ENCODE data around the gene ZIC5.

ZIC5 gene

DNA sequence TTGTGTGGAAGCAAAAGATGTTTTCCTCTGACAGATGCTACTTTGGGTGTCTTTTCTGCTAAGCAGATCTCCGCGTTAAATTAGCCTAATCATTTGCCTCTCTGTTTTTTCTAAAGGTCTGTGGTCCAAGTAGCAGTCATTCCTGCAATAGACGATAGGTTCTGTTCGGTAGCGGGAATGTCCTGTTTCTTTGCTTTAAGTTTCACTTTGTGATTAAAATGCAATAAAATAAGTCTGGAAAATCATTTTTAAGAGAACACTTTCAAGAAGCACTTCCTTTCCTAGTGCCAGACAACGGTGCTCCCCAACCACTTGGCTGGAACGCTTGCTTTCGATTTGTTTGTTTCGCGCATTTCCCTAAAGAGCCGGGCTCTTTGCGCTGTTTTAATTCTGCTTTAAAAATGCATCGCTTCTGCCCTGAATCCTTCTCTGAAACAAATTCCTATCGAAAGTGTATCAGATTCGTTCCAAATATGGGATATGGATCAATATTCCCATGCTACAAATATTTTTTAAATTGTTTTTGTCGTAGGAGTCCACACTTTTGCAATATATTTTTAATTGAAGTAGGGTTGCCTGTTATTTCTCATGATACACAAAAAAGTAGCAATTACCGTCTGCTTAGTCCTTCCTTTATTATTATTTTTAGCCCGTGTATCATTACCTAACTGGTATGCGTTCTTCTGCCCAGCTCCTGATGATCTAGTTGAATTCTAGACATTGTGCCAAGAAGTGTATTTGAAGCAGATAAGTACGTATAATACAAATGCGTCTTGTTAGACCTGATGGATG is 24.2 kb upstream of the ZIC5 start:
- Histone ChIP-seq H3K36me3 (ENCODE audit: insufficient read depth, insufficient read length, low read length) (no peaks in the 10 kb centered on the region), H3K27me3 (ENCODE audit: insufficient read depth, insufficient read length) (peaks cover 70% of the 10 kb centered on the region), H3K4me3 (ENCODE audit: insufficient read length, low read depth) (no peak overlapping the region), H3K9me3 (ENCODE audit: insufficient read depth, low read length) (no peaks in the 10 kb centered on the region), H3K4me1 (ENCODE audit: insufficient read depth, insufficient read length) (peaks cover under 1% of the 10 kb centered on the region), H3K9ac (ENCODE audit: insufficient read length, low read depth) (no peak overlapping the region)
- DNase-seq (ENCODE audit: low read depth, low spot score), result no peak
- TF ChIP-seq SUZ12 (IDR thresholded peaks at IDR 0.05; ENCODE audit: extremely low read depth, insufficient read depth, insufficient read length), result no peak
- no peak for TF ChIP-seq YY1 (IDR thresholded peaks at IDR 0.05; ENCODE audit: insufficient read depth, insufficient read length)
- TF ChIP-seq ZNF274 (IDR thresholded peaks at IDR 0.05; ENCODE audit: low read depth, low read length), result no peak

DNA sequence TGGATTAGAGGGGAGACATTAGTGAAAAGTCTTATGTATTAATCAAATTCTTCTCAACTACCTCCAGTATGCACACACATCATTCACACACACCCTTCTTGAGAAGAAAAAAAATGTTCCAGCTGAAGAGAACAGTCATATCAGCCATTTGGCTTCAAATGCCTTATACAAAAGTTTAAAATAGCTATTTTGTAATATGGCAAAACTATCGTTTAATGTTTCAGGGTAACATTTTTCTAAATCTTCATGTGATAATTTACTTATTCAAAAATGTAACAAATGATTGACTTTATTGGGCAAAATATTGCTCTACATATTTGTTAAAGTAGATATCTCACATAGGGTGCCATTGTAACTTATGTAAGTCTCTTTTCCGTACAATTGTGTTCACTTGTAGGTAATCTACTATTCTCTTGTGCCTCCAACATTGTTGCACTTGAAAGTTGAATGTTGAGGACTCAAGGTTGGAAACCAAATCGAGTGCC is 23.6 kb upstream of the ZIC5 start:
- no peak for DNase-seq (ENCODE audit: low read depth, low spot score)
- no peak overlapping the region for H3K4me3 ChIP-seq (ENCODE audit: insufficient read length, low read depth)
- no peaks in the 10 kb centered on the region for H3K9me3 ChIP-seq (ENCODE audit: insufficient read depth, low read length)
- H3K36me3 ChIP-seq (ENCODE audit: insufficient read depth, insufficient read length, low read length), result no peaks in the 10 kb centered on the region
- no peak for TF ChIP-seq ZNF274 (IDR thresholded peaks at IDR 0.05; ENCODE audit: low read depth, low read length)
- no peak for TF ChIP-seq SUZ12 (IDR thresholded peaks at IDR 0.05; ENCODE audit: extremely low read depth, insufficient read depth, insufficient read length)
- TF ChIP-seq YY1 (IDR thresholded peaks at IDR 0.05; ENCODE audit: insufficient read depth, insufficient read length), result no peak
- peaks cover 76% of the 10 kb centered on the region for H3K27me3 ChIP-seq (ENCODE audit: insufficient read depth, insufficient read length)
- no peak overlapping the region for H3K9ac ChIP-seq (ENCODE audit: insufficient read length, low read depth)
- H3K4me1 ChIP-seq (ENCODE audit: insufficient read depth, insufficient read length), result peaks cover 3% of the 10 kb centered on the region

DNA sequence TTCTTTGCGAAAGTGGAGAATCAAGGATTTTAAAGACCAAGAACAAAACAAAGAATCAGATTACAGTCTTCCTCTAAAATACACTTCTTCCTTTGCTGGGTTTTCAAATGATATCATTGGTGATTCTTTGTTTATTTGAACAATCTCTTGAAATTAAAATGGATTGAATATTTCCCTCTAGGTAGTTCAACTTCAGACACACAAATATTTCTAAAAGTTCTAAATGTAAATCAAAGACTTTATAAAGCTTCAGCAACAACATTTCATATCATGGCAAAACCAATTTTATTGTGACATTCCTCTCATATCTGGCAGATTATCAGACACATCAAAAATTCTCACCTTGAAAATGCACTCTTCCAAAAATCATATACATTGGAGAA is 23.1 kb upstream of the ZIC5 start:
- Histone ChIP-seq H3K36me3 (ENCODE audit: insufficient read depth, insufficient read length, low read length) (no peaks in the 10 kb centered on the region), H3K4me3 (ENCODE audit: insufficient read length, low read depth) (no peak overlapping the region), H3K9me3 (ENCODE audit: insufficient read depth, low read length) (no peaks in the 10 kb centered on the region), H3K9ac (ENCODE audit: insufficient read length, low read depth) (no peak overlapping the region), H3K4me1 (ENCODE audit: insufficient read depth, insufficient read length) (peaks cover 6% of the 10 kb centered on the region), H3K27me3 (ENCODE audit: insufficient read depth, insufficient read length) (peaks cover 81% of the 10 kb centered on the region)
- no peak for TF ChIP-seq ZNF274 (IDR thresholded peaks at IDR 0.05; ENCODE audit: low read depth, low read length)
- no peak for TF ChIP-seq SUZ12 (IDR thresholded peaks at IDR 0.05; ENCODE audit: extremely low read depth, insufficient read depth, insufficient read length)
- TF ChIP-seq YY1 (IDR thresholded peaks at IDR 0.05; ENCODE audit: insufficient read depth, insufficient read length), result no peak
- no peak for DNase-seq (ENCODE audit: low read depth, low spot score)

DNA sequence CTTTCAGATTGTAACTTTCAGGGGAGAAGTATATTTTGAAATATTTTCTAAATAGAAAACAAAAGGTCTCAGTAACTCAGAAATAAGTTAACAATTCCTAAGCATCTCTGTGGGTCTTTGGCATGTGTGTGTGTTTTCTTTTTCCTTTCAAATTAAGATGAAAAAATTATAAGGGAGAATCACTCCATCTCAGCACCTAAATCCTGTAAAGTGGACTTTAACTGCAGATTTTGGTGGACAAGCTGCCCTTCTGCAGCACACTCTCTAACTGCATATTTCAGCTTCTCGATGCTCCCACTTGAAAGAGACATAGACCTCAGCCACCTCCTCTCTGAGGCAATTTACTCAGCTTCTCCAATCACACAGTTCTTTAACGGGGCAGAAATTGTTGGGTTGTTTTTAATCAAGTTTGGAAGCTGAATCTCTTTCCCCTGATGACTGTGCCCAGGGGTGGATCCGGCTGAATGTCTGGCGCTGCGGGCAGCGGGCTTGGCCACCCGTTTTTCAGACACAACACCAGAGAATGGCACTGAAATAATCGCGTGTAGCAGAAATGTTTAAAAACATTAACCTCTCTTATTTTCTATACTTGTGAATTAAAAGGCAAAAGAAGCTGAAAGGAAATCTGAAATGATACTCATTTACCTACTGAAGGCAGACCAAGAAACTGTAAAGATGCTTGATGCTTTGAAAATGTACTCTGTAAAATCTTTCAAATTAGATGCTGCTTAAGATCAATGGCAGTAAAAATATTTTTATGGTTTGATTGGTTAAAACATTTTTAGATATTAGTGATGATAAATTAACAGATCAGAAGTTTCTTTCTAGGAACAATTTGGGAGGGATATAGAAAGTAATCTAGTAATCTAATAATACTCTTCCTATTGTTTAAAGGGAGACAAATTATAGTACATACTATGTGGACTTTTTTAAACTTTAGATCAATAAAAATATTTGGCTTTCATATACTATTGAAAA is 22.4 kb upstream of the ZIC5 start:
- H3K9ac ChIP-seq (ENCODE audit: insufficient read length, low read depth), result no peak overlapping the region
- H3K27me3 ChIP-seq (ENCODE audit: insufficient read depth, insufficient read length), result peaks cover 88% of the 10 kb centered on the region
- no peak for DNase-seq (ENCODE audit: low read depth, low spot score)
- no peaks in the 10 kb centered on the region for H3K9me3 ChIP-seq (ENCODE audit: insufficient read depth, low read length)
- TF ChIP-seq SUZ12 (IDR thresholded peaks at IDR 0.05; ENCODE audit: extremely low read depth, insufficient read depth, insufficient read length) (no peak), YY1 (IDR thresholded peaks at IDR 0.05; ENCODE audit: insufficient read depth, insufficient read length) (no peak), ZNF274 (IDR thresholded peaks at IDR 0.05; ENCODE audit: low read depth, low read length) (no peak)
- no peaks in the 10 kb centered on the region for H3K36me3 ChIP-seq (ENCODE audit: insufficient read depth, insufficient read length, low read length)
- peaks cover 6% of the 10 kb centered on the region for H3K4me1 ChIP-seq (ENCODE audit: insufficient read depth, insufficient read length)
- H3K4me3 ChIP-seq (ENCODE audit: insufficient read length, low read depth), result no peak overlapping the region

DNA sequence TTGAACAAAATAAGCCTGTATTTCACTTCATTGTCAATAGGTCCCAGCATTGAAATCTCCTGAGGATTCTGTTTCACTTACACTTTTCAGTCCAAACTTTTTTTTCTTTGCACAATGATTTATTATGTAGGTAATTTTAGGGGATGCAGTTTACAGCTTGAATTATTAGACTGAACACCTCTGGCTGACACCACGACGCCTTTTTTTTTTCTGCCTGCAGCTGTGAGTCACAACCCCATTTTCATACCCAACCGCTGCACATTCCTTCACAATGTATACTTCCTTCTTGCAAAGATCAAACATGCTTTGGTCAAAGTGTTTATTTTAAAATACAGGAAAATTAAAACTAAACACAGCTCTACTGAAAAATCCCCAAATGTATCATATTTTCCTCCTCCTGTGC is 21.4 kb upstream of the ZIC5 start:
- no peak for TF ChIP-seq SUZ12 (IDR thresholded peaks at IDR 0.05; ENCODE audit: extremely low read depth, insufficient read depth, insufficient read length)
- no peak for TF ChIP-seq YY1 (IDR thresholded peaks at IDR 0.05; ENCODE audit: insufficient read depth, insufficient read length)
- TF ChIP-seq ZNF274 (IDR thresholded peaks at IDR 0.05; ENCODE audit: low read depth, low read length), result no peak
- Histone ChIP-seq H3K36me3 (ENCODE audit: insufficient read depth, insufficient read length, low read length) (no peaks in the 10 kb centered on the region), H3K27me3 (ENCODE audit: insufficient read depth, insufficient read length) (peaks cover 87% of the 10 kb centered on the region), H3K4me3 (ENCODE audit: insufficient read length, low read depth) (no peak overlapping the region), H3K9me3 (ENCODE audit: insufficient read depth, low read length) (no peaks in the 10 kb centered on the region), H3K9ac (ENCODE audit: insufficient read length, low read depth) (no peak overlapping the region), H3K4me1 (ENCODE audit: insufficient read depth, insufficient read length) (peaks cover 6% of the 10 kb centered on the region)
- DNase-seq (ENCODE audit: low read depth, low spot score), result no peak

DNA sequence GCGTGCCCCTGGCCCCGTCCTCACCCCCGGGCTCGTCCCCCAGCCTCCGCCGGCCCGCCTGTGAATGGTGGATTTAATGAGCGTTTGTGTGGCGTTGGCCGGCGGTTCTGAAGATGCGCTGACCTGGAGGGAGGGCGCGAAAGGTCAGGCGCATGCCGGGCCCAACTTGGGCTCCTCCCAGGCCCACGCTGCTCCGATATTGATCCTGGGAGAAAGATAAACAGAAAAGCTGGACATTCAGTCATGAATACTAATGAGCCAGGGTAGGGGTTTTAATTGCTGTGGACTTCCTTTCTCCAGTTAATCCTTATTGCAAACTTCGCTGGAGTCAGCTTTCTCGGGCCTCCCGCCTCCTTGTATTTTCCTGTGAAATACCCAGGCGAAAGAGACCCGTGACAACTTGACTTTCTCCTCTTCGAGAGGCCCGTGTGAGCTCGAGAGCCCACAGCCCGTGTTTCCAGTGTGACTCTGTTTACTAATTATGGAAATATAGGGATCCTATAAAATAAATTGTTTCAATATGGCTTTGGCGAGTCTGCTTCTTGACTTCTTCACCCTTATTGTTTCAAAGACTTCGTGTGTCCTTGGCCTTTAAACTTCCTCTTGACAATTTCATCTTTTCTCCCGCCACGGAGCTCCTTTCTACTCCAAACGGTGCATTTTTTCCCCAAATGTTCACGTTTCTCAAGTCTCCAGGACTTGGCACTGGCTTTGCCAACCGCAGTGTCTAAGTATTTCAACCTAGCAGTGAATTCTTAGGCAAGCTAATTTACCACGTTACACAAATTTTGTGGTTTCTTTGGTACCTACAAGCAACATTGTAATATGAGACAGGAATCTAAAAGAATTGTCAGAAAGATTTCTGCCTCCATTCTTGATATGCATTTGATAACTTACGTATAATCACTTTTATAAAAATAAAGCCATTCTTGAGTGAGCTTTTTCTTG is 20.5 kb upstream of the ZIC5 start:
- no peak for TF ChIP-seq ZNF274 (IDR thresholded peaks at IDR 0.05; ENCODE audit: low read depth, low read length)
- TF ChIP-seq YY1 (IDR thresholded peaks at IDR 0.05; ENCODE audit: insufficient read depth, insufficient read length), result no peak
- no peak for TF ChIP-seq SUZ12 (IDR thresholded peaks at IDR 0.05; ENCODE audit: extremely low read depth, insufficient read depth, insufficient read length)
- Histone ChIP-seq H3K36me3 (ENCODE audit: insufficient read depth, insufficient read length, low read length) (no peaks in the 10 kb centered on the region), H3K27me3 (ENCODE audit: insufficient read depth, insufficient read length) (peaks cover 89% of the 10 kb centered on the region), H3K9me3 (ENCODE audit: insufficient read depth, low read length) (no peaks in the 10 kb centered on the region), H3K9ac (ENCODE audit: insufficient read length, low read depth) (no peak overlapping the region), H3K4me1 (ENCODE audit: insufficient read depth, insufficient read length) (peaks cover 9% of the 10 kb centered on the region), H3K4me3 (ENCODE audit: insufficient read length, low read depth) (peak overlapping the region; percentile 19)
- DNase-seq (ENCODE audit: low read depth, low spot score), result no peak
